ENCODE results near the gene SLFN5.
"Not testable (repeated sequence)": the region's sequence is repeated elsewhere in the genome, so short reads cannot be mapped to it uniquely, and the experiment has no call there.

Gene SLFN5

DNA sequence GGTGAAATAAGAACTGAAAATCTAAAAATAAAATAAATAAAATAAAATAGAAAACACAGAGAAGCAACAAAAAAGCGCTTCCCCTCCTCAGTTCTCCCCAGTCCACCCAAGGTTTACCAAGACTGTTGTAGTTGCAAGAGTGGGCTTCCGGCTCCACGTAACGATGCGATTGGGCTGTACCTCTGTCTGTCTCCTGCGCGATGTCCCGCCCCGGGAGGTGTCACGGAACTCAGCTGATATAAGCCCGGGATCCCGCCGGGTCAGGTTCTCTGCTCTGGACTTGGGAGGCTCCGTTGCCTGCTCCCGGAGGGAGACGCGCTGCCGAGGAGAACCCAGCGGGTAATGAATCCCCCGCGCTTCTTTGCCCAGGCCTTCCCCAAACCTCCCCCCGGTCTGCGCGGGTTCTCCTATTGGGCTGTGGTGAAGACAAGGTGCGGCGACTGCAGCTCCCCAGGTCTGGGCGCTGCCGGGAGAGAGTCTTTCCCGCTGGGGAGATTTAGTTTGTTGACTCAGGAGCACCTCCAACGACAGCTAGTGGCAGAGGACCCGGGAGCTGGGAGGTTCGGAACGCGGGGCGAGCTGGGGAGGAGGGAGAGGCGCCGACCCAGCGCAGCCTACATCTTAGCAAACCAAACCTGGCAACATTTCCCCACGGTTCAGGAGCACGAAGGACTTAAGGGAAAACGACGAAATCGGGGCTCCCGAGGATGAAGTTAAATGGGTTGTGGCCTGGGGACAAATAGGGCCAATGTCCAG lies at the start of gene SLFN5:
SLFN5 (plus strand) TSS at position 268 of the 756 bp plus-strand sequence. CDS start 15,619 bp downstream, outside the sequence.
- H3K4me3 ChIP-seq (ENCODE audit: control insufficient read depth, low read depth, low read length), result peak within 1 kb of the TSS; percentile 73
- DNase-seq (ENCODE audit: low read depth), result peak; percentile 87
- TF ChIP-seq, protein P1, sequence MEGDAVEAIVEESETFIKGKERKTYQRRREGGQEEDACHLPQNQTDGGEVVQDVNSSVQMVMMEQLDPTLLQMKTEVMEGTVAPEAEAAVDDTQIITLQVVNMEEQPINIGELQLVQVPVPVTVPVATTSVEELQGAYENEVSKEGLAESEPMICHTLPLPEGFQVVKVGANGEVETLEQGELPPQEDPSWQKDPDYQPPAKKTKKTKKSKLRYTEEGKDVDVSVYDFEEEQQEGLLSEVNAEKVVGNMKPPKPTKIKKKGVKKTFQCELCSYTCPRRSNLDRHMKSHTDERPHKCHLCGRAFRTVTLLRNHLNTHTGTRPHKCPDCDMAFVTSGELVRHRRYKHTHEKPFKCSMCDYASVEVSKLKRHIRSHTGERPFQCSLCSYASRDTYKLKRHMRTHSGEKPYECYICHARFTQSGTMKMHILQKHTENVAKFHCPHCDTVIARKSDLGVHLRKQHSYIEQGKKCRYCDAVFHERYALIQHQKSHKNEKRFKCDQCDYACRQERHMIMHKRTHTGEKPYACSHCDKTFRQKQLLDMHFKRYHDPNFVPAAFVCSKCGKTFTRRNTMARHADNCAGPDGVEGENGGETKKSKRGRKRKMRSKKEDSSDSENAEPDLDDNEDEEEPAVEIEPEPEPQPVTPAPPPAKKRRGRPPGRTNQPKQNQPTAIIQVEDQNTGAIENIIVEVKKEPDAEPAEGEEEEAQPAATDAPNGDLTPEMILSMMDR (conservative IDR thresholded peaks at IDR 0.05; ENCODE audit: control insufficient read depth, insufficient read depth, low read depth, low read length), result no peak

DNA sequence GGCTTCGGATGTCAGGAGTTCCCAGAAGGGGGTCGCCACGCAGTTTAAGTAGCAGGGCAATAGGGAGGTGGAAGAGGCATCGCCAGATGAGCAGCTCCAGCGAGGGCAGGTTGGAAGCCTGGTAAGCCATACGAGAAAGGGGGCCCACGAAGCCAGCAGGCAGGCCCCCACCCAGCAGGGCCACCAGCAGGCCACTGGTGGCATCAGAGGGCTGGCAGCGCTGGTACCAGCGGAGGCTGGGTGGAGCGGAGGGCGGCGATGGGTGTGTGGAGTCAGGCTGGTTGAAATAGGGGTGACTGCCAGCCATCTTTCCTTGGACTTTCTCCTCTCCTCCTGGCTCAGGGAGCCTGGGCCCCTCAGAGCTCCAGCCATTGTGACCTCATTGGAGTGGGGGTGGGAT lies 48.9 kb upstream of the SLFN5 start, which contains the start of gene SLC35G3:
SLC35G3 (minus strand) TSS at position 393 of the 400 bp plus-strand sequence; CDS start at position 307, 86 bp downstream.
- H3K4me3 ChIP-seq (ENCODE audit: control insufficient read depth, low read depth, low read length); DNase-seq (ENCODE audit: low read depth): not testable (repeated sequence)

DNA sequence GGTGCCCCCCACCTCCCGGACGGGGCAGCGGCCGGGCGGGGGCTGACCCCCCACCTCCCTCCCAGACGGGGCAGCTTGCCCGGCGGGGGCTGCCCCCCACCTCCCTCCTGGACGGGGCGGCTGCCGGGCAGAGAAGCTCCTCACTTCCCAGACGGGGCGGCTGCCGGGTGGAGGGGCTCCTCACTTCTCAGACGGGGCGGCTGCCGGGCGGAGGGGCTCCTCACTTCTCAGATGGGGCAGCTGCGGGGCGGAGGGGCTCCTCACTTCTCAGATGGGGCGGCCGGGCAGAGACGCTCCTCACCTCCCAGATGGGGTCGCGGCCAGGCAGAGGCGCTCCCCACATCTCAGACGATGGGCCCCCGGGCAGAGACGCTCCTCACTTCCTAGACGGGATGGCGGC lies 47.8 kb upstream of the SLFN5 start:
- DNase-seq (ENCODE audit: low read depth), result not testable (repeated sequence)

DNA sequence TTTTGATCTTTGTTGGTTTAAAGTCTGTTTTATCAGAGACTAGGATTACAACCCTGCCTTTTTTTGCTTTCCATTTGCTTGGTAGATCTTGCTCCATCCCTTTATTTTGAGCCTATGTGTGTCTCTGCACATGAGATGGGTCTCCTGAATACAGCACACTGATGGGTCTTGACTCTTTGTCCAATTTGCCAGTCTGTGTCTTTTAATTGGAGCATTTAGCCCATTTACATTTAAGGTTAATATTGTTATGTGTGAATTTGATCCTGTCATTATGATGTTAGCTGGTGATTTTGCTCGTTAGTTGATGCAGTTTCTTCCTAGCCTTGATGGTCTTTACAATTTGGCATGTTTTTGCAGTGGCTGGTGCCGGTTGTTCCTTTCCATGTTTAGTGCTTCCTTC lies 40.3 kb upstream of the SLFN5 start:
- not testable (repeated sequence) for DNase-seq (ENCODE audit: low read depth); H3K4me3 ChIP-seq (ENCODE audit: control insufficient read depth, low read depth, low read length)

More for the DNA sequence above, 47.8 kb upstream of the SLFN5 start:
- H3K4me3 ChIP-seq (ENCODE audit: control insufficient read depth, low read depth, low read length), result not testable (repeated sequence)

DNA sequence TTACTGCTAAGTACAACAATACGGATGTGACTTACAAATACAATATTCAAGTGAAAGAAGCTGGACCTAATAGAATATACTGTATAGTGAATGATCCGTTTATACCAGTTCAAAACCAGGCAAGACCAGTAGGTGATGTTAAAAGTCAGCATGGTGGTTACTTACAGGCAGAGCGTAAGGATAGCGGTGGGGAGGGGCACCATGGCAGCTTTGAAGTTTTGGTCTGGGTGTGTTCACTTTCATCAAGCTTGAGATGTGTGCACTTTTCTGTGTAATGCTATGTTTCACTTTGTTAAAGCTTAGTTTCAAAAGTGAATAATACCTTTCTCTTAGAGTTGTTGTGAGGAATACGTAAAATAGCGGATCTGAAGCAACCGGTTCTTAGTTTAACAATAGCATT lies 32.1 kb upstream of the SLFN5 start:
- TF ChIP-seq, protein P1 (conservative IDR thresholded peaks at IDR 0.05; ENCODE audit: control insufficient read depth, insufficient read depth, low read depth, low read length), result no peak
- no peak overlapping the region for H3K4me3 ChIP-seq (ENCODE audit: control insufficient read depth, low read depth, low read length)
- DNase-seq (ENCODE audit: low read depth), result no peak

DNA sequence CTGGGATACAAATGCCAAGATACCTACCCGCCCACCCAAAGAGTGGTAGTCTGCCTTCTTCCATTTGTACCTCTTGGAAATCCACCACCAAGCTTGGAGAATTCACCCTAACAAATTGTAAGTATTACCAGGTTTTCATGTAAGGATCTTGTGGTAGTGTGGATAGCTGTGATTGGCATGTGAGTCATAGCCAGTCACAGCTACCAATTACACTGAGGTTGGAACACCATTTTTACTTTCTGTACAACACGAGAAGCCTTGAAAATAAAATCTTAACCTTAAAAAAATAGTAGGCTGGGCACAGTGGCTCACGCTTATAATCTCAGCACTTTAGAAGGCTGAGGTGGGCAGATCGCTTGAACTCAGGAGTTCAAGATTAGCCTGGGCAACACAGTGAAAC lies 30.2 kb upstream of the SLFN5 start:
- TF ChIP-seq, protein P1 (conservative IDR thresholded peaks at IDR 0.05; ENCODE audit: control insufficient read depth, insufficient read depth, low read depth, low read length), result no peak
- no peak for DNase-seq (ENCODE audit: low read depth)
- no peak overlapping the region for H3K4me3 ChIP-seq (ENCODE audit: control insufficient read depth, low read depth, low read length)

DNA sequence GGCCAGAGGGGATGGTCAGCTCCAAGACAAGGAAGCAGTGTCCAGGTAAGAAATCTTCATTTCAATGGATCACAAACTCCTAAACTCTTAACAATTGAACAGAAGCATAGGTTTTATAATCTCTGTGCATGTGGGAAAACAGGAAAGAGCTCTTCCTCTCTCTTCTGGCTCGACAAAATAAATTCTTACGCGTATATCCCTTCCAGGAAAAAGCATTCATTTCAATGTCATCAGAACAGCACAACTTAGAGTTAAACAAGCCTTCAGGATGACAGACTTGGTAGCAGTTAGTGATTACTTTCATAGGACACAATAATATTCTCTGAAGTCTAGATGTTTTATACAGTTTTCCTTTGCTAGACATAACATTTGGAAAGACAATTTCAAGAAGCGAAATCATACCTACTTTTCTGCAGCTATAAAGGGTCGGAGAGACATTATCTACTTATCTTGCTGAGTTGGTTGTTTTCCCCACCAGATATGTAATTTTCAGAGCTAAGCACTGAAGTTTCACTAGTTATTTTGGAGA lies 29.4 kb upstream of the SLFN5 start:
- TF ChIP-seq, protein P1 (conservative IDR thresholded peaks at IDR 0.05; ENCODE audit: control insufficient read depth, insufficient read depth, low read depth, low read length), result no peak

DNA sequence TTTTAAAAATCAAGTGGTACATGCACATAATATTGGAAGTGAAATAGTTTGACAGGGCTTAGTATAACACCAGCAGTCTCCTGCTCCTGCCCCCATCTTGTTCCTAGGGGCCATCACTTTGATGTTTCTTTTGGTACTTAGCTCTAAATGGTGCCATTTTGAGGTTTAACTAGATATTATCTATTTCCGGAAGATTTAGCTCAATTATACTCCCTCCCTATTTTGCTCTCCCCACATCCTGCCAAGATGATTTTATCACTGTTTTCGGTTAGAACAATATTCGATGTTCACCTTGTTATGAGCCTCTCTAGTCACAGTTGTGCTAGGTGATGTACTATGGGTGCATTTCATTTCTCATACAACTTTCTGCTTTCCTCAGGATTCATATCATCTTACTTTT lies 28.7 kb upstream of the SLFN5 start:
- TF ChIP-seq, protein P1 (conservative IDR thresholded peaks at IDR 0.05; ENCODE audit: control insufficient read depth, insufficient read depth, low read depth, low read length), result no peak
- no peak overlapping the region for H3K4me3 ChIP-seq (ENCODE audit: control insufficient read depth, low read depth, low read length)
- DNase-seq (ENCODE audit: low read depth), result no peak

More for the DNA sequence above, 29.4 kb upstream of the SLFN5 start:
- H3K4me3 ChIP-seq (ENCODE audit: control insufficient read depth, low read depth, low read length), result no peak overlapping the region
- no peak for DNase-seq (ENCODE audit: low read depth)
